Ishikawa (cell line): ENCODE data around the gene APBB2.

Experiments used
- CEBPB ChIP-seq: IDR thresholded peaks from 2 replicates; pipeline ENCODE4 v1.6.1; 2012
- CREB1 ChIP-seq: IDR thresholded peaks from 2 replicates; pipeline ENCODE4 v1.6.1; 2012; ENCODE audit warnings: low read depth
- EGR1 ChIP-seq: IDR thresholded peaks from 2 replicates; pipeline ENCODE4 v1.6.1; 2012
- EP300 ChIP-seq: IDR thresholded peaks from 2 replicates; pipeline ENCODE4 v1.6.1; 2012; ENCODE audit warnings: borderline replicate concordance
- FOXM1 ChIP-seq: IDR thresholded peaks from 2 replicates; pipeline ENCODE4 v1.6.1; 2012; ENCODE audit warnings: low read depth, borderline replicate concordance
- MAX ChIP-seq: IDR thresholded peaks from 2 replicates; pipeline ENCODE4 v1.6.1; 2012
- NFIC ChIP-seq: IDR thresholded peaks from 2 replicates; pipeline ENCODE4 v1.6.1; 2012
- RAD21 ChIP-seq: IDR thresholded peaks from 2 replicates; pipeline ENCODE4 v1.6.1; 2012; ENCODE audit warnings: low read depth
- REST ChIP-seq: IDR thresholded peaks from 2 replicates; pipeline ENCODE4 v1.6.1; 2012; ENCODE audit warnings: low read depth, mild to moderate bottlenecking
- TAF1 ChIP-seq: IDR thresholded peaks from 2 replicates; pipeline ENCODE4 v1.6.1; 2012; ENCODE audit warnings: low read depth, mild to moderate bottlenecking
- TCF12 ChIP-seq: IDR thresholded peaks from 2 replicates; pipeline ENCODE4 v1.6.1; 2012; ENCODE audit warnings: low read depth
- TEAD4 ChIP-seq: IDR thresholded peaks from 2 replicates; pipeline ENCODE4 v1.6.1; 2012
- USF1 ChIP-seq: IDR thresholded peaks from 2 replicates; pipeline ENCODE4 v1.6.1; 2012
- YY1 ChIP-seq: IDR thresholded peaks from 2 replicates; pipeline ENCODE4 v1.6.1; 2012; ENCODE audit warnings: low read depth
- ZBTB7A ChIP-seq: IDR thresholded peaks from 2 replicates; pipeline ENCODE4 v1.6.1; 2012; ENCODE audit warnings: low read depth

The APBB2 gene

GRCh38 chr4:41143311-41144039, 70.9 kb downstream of the APBB2 start:
- TF ChIP-seq FOXM1 (no peak), YY1 (no peak), USF1 (no peak), EGR1 (no peak), EP300 (no peak), NFIC (peak; percentile 28; the same call in 1 of the 2 replicates), MAX (no peak), REST (no peak), ZBTB7A (no peak), CEBPB (no peak), TAF1 (no peak), CREB1 (no peak), RAD21 (no peak), TCF12 (0 out of 2 replicates have a peak, but pooled peaks have one; percentile 16), TEAD4 (peak; percentile 80)

- TF ChIP-seq RAD21 (no peak), USF1 (no peak), CREB1 (no peak), TEAD4 (no peak), TAF1 (no peak), CEBPB (no peak), NFIC (no peak), YY1 (no peak)
Measured at GRCh38 chr4:41142376-41143310, 71.7 kb downstream of the APBB2 start.

- TF ChIP-seq FOXM1 (no peak), MAX (no peak), CREB1 (no peak), REST (no peak), USF1 (no peak), EP300 (no peak), TEAD4 (no peak), EGR1 (no peak), TCF12 (no peak), YY1 (no peak), RAD21 (no peak), TAF1 (no peak), ZBTB7A (no peak), NFIC (no peak)
Measured at GRCh38 chr4:41141900-41142299, 72.4 kb downstream of the APBB2 start.

GRCh38 chr4:41140410-41140809, 73.9 kb downstream of the APBB2 start:
- TF ChIP-seq TEAD4, result no peak
- no peak for TF ChIP-seq MAX
- TF ChIP-seq USF1, result no peak
- TF ChIP-seq CREB1, result no peak
- no peak for TF ChIP-seq YY1
- TF ChIP-seq TAF1, result no peak
- no peak for TF ChIP-seq NFIC
- TF ChIP-seq FOXM1, result no peak
- TF ChIP-seq CEBPB, result no peak
- TF ChIP-seq TCF12, result no peak
- no peak for TF ChIP-seq EGR1
- TF ChIP-seq ZBTB7A, result no peak
- no peak for TF ChIP-seq EP300
- TF ChIP-seq RAD21, result no peak
- TF ChIP-seq REST, result no peak
